C4-2B (cell line): ENCODE results near the gene FCGR3A.

ENCODE experiments used
- CTCF ChIP-seq: fragments of 450-650 bp; conservative IDR thresholded peaks from 2 replicates; pipeline ENCODE4 v1.5.1; 2017; ENCODE audit warnings: mild to moderate bottlenecking
- ZFX ChIP-seq: fragments of 450-650 bp; IDR thresholded peaks from 2 replicates; pipeline ENCODE4 v1.6.1; 2017

- TF ChIP-seq CTCF (no peak), ZFX (no peak)
Measured at GRCh38 chr1:161501234-161501633, 48.4 kb downstream of the FCGR3A start.
